H1 (cell line): ENCODE results near the gene HSD17B4. TPM values are rescaled to one million over a fixed set of nuclear protein-coding genes. Genes with fewer than 3 reads are reported as not detected.

Source experiments
- polyA plus RNA-seq, 7 experiments: library from polyadenylated mRNA; depleted of rRNA in 3 of 7; stranded (reverse) in 5 of 7; unstranded in 2 of 7; fragments of >200 nt in 5 of 7; fragments of 200-250 nt in 2 of 7; gene quantifications; 1 replicate in 5 of 7; 2 replicates in 1 of 7; 4 replicates in 1 of 7; pipeline versions ENCODE4 v1.2.1 to v1.2.3, GENCODE V29; 2011 to 2013; ENCODE audit warnings: missing spikeins in 2 of 7, mixed read lengths in 2 of 7
- small RNA-seq: library from polyadenylated mRNA; stranded (forward); fragments of <200 nt; extraction: miRNeasy Mini kit (QIAGEN cat#:217004); gene quantifications from one replicate; pipeline ENCODE3, GENCODE V24; 2013; ENCODE audit not compliant: insufficient read depth
- total RNA-seq: library from RNA; stranded (reverse); fragmentation: NEBNext Ultra II Directional; extraction: Animal tissue kit (Norgen Biotek cat#: 25700); gene quantifications from 2 replicates; pipeline ENCODE4 v1.2.1, GENCODE V29; 2021

HSD17B4 gene
- total and polyA plus RNA-seq, 2 of the 8 experiments (the other 6 are each of a cell fraction or from before 2014, with no cell fraction given) = 305 to 369 TPM

Small RNAs within 50 kb of the gene (small RNA-seq; reads per million reads assigned to genes)
- 2.4 reads per million, percentile 26 among the genes with 10 or more reads in this experiment for gene RNA5SP190

Other genes with a start within 250 kb of the HSD17B4 start
- 17.8 and 19.3 TPM in 2 replicates for gene TNFAIP8, start 96.5 kb upstream of the HSD17B4 start, total RNA-seq
- 9.4 and 12.4 TPM in 2 replicates for gene TNFAIP8, start 96.5 kb upstream of the HSD17B4 start, polyA plus RNA-seq (2011; rRNA removed)
- gene FAM170A, start 177.1 kb downstream of the HSD17B4 start, total RNA-seq = not detected in 2 replicates
- gene FAM170A, start 177.1 kb downstream of the HSD17B4 start, polyA plus RNA-seq (2011; rRNA removed) = not detected in 2 replicates